SK-N-SH (cell line): ENCODE measurements around the gene TBC1D17. TPM values are rescaled to one million over a fixed set of nuclear protein-coding genes. Genes with fewer than 3 reads are reported as not detected.

Source experiments
- CTCF ChIA-PET: fragments of 300-600, 350-600 bp; formaldehyde crosslinking; extraction: SDS; loops from one replicate; lab custom pipeline; 2021; lab: Yijun Ruan, JAX
- POLR2A ChIA-PET: fragments of 350-600 bp; sonication (Branson Sonifier 250); formaldehyde crosslinking; extraction: SDS; loops from one replicate; lab custom pipeline; 2020; ENCODE audit warnings: antibody characterized with exemption, inconsistent platforms; lab: Yijun Ruan, JAX
- DNase-seq: peaks from one replicate; pipeline ENCODE4 v3.0.0; 2012
- H2AFZ ChIP-seq: fragments of 200-600 bp; sonication (generic); 2 replicates; pipeline ENCODE4 v1.8.1; 2016; ENCODE audit warnings: antibody characterized with exemption, mild to moderate bottlenecking, low read depth
- H3F3A ChIP-seq: fragments of 200-600 bp; sonication (generic); replicated peaks from 2 replicates; pipeline ENCODE3; 2016; ENCODE audit warnings: antibody characterized with exemption, mild to moderate bottlenecking; ENCODE audit not compliant: insufficient read depth
- H3K27ac ChIP-seq, 2 experiments: fragments of 200-500 bp in 1 of 2; fragments of 200-600 bp in 1 of 2; sonication (Bioruptor generic) in 1 of 2; sonication (generic), shearing (Covaris generic) in 1 of 2; 2 replicates each; pipeline versions ENCODE4 v1.5.1 to v1.6.1; 2014 to 2016; ENCODE audit warnings: low read depth in 2 of 2, inconsistent platforms in 1 of 2, low read length in 1 of 2, mild to moderate bottlenecking in 1 of 2, mixed read lengths in 1 of 2
- H3K27me3 ChIP-seq: fragments of 200-600 bp; sonication (generic), shearing (Covaris generic); 2 replicates; pipeline ENCODE4 v1.6.1; 2016; ENCODE audit warnings: mixed run types; ENCODE audit not compliant: insufficient read depth
- H3K36me3 ChIP-seq, 2 experiments: fragments of 200-500 bp in 1 of 2; fragments of 200-600 bp in 1 of 2; sonication (Bioruptor generic) in 1 of 2; sonication (generic) in 1 of 2; replicated peaks in 1 of 2; 2 replicates each; pipeline versions ENCODE3 to v1.5.1; 2014 to 2016; ENCODE audit warnings: low read length in 1 of 2, mild to moderate bottlenecking in 1 of 2; ENCODE audit not compliant: insufficient read depth in 2 of 2, control insufficient read depth in 1 of 2
- H3K4me1 ChIP-seq, 2 experiments: fragments of 200-500 bp in 1 of 2; fragments of 200-600 bp in 1 of 2; sonication (Bioruptor generic) in 1 of 2; sonication (generic), shearing (Covaris generic) in 1 of 2; 2 replicates each; pipeline versions ENCODE4 v1.5.1 to v1.6.1; 2014 to 2016; ENCODE audit warnings: low read depth in 1 of 2, low read length in 1 of 2, mixed run types in 1 of 2; ENCODE audit not compliant: insufficient read depth in 2 of 2, control insufficient read depth in 1 of 2
- H3K4me2 ChIP-seq: fragments of 200-600 bp; sonication (generic), shearing (Covaris generic); 2 replicates; pipeline ENCODE4 v1.6.1; 2017; ENCODE audit warnings: mixed run types
- H3K4me3 ChIP-seq, 2 experiments: fragments of 200-500 bp in 1 of 2; fragments of 200-600 bp in 1 of 2; sonication (Bioruptor generic) in 1 of 2; sonication (generic), shearing (Covaris generic) in 1 of 2; 2 replicates each; pipeline versions ENCODE4 v1.5.1 to v1.8.1; 2014 to 2016; ENCODE audit warnings: low read depth in 2 of 2, inconsistent platforms in 1 of 2, low read length in 1 of 2, mild to moderate bottlenecking in 1 of 2, mixed read lengths in 1 of 2, moderate library complexity in 1 of 2
- H3K79me2 ChIP-seq: fragments of 200-600 bp; sonication (generic); 2 replicates; pipeline ENCODE4 v1.8.1; 2017; ENCODE audit warnings: mild to moderate bottlenecking; ENCODE audit not compliant: insufficient read depth
- H3K9ac ChIP-seq: fragments of 200-600 bp; sonication (generic); 2 replicates; pipeline ENCODE4 v1.6.1; 2017; ENCODE audit warnings: mixed run types
- H3K9me2 ChIP-seq: fragments of 200-600 bp; sonication (generic); 2 replicates; pipeline ENCODE4 v1.6.1; 2017; ENCODE audit warnings: mixed run types
- H3K9me3 ChIP-seq: fragments of 200-600 bp; sonication (generic); 2 replicates; pipeline ENCODE4 v1.6.1; 2017; ENCODE audit warnings: mixed run types, mild to moderate bottlenecking, moderate library complexity
- H4K20me1 ChIP-seq: fragments of 200-600 bp; sonication (generic); 2 replicates; pipeline ENCODE4 v1.6.1; 2017; ENCODE audit warnings: mild to moderate bottlenecking, mixed run types; ENCODE audit not compliant: insufficient read depth
- CHD2 ChIP-seq: fragments of 150-350 bp; IDR thresholded peaks from 2 replicates; pipeline ENCODE4 v1.6.1; 2018; ENCODE audit warnings: low read length; ENCODE audit not compliant: partially characterized antibody
- GABPA ChIP-seq: IDR thresholded peaks from 2 replicates; pipeline ENCODE4 v1.4.0; 2012; ENCODE audit warnings: low read depth, mild to moderate bottlenecking
- GATA2 ChIP-seq: sonication (generic); formaldehyde crosslinking; IDR thresholded peaks from 2 replicates; pipeline ENCODE4 v1.5.0; 2020; ENCODE audit warnings: mild to moderate bottlenecking, missing genetic modification reagents
- JUND ChIP-seq: IDR thresholded peaks from 2 replicates; pipeline ENCODE4 v1.4.0; 2012
- MAX ChIP-seq: IDR thresholded peaks from 2 replicates; pipeline ENCODE4 v1.4.0; 2012; ENCODE audit warnings: low read depth
- MXI1 ChIP-seq: IDR thresholded peaks from 2 replicates; pipeline ENCODE4 v1.6.1; 2012; ENCODE audit warnings: mild to moderate bottlenecking, low read depth, low read length, improper control_type of control experiment
- NRF1 ChIP-seq: IDR thresholded peaks from 2 replicates; pipeline ENCODE4 v1.6.1; 2012; ENCODE audit warnings: low read depth, mild to moderate bottlenecking, low read length
- RAD21 ChIP-seq: IDR thresholded peaks from 2 replicates; pipeline ENCODE4 v1.6.1; 2012; ENCODE audit warnings: mild to moderate bottlenecking, low read length
- RCOR1 ChIP-seq: fragments of 150-350 bp; IDR thresholded peaks from 2 replicates; pipeline ENCODE4 v1.6.1; 2017; ENCODE audit warnings: antibody characterized with exemption, low read length
- REST ChIP-seq: IDR thresholded peaks from 2 replicates; pipeline ENCODE4 v1.6.1; 2012; ENCODE audit warnings: mild to moderate bottlenecking, low read depth, low read length, moderate library complexity
- RFX5 ChIP-seq: IDR thresholded peaks from 2 replicates; pipeline ENCODE4 v1.6.1; 2012; ENCODE audit warnings: mild to moderate bottlenecking, improper control_type of control experiment, low read length
- TAF1 ChIP-seq: IDR thresholded peaks from 2 replicates; pipeline ENCODE4 v1.6.1; 2012; ENCODE audit warnings: low read depth, mild to moderate bottlenecking, low read length, moderate library complexity, borderline replicate concordance
- USF1 ChIP-seq: IDR thresholded peaks from 2 replicates; pipeline ENCODE4 v1.4.0; 2012; ENCODE audit warnings: low read depth, borderline replicate concordance
- ZBTB33 ChIP-seq: IDR thresholded peaks from 2 replicates; pipeline ENCODE4 v1.4.0; 2012; ENCODE audit warnings: low read depth, borderline replicate concordance
- WGBS: methylation state at CpG from one replicate; pipeline ENCODE4 v1.1.6; 2017; ENCODE audit warnings: low lambda C conversion rate; 5-methylcytosine and 5-hydroxymethylcytosine counted together
- polyA plus RNA-seq, 3 experiments: library from polyadenylated mRNA; depleted of rRNA; stranded (reverse); fragments of >200 nt; gene quantifications; 2 replicates each; pipeline ENCODE4 v1.2.3, GENCODE V29; 2012

Gene TBC1D17
- polyA plus RNA-seq, 1 of the 3 experiments (the other 2 are of a cell fraction), result 28.3 TPM

- no peak for TF ChIP-seq GATA2
- no peak for TF ChIP-seq REST
- no peak for TF ChIP-seq JUND
- TF ChIP-seq, all 33 proteins: peak for 0
Measured at GRCh38 chr19:49863935-49864320, 13.6 kb upstream of the TBC1D17 start (continued).

GRCh38 chr19:49864890-49865289 is 12.6 kb upstream of the TBC1D17 start:
- Histone ChIP-seq H3K4me2 (peak overlapping the region; percentile 96), H3K79me2 (peaks cover 42% of the 10 kb centered on the region), H3K36me3 (peaks cover 25 to 42% of the 10 kb centered on the region in 2 experiments), H3K27ac (no peak overlapping the region), H3K27me3 (no peaks in the 10 kb centered on the region), H3F3A (peaks cover 26% of the 10 kb centered on the region), H3K4me3 (peak overlapping the region; percentile 20 to 91; a peak in 3 of 4 replicates), H3K4me1 (peaks cover 27 to 34% of the 10 kb centered on the region in 2 experiments; a peak in 3 of 4 replicates), H2AFZ (no peak overlapping the region), H3K9ac (no peak overlapping the region), H3K9me2 (no peaks in the 10 kb centered on the region), H4K20me1 (peaks cover 20% of the 10 kb centered on the region), H3K9me3 (no peaks in the 10 kb centered on the region)
- TF ChIP-seq RCOR1 (no peak), CHD2 (no peak), ZBTB33 (no peak), TAF1 (no peak), MAX (no peak), RFX5 (no peak), USF1 (no peak), GABPA (no peak), MXI1 (no peak), JUND (no peak), RAD21 (no peak), NRF1 (no peak)
- WGBS, result 83% methylated on average over 10 of the region's 13 CpGs
- no peak for DNase-seq
- POLR2A ChIA-PET, result interaction anchor here (0.6 to 2.6 kb wide), 4 partner anchors 10 to 174 kb away, joined by 3 to 25 read pairs (median 6); partner anchors contain the start of genes CPT1C, FUZ and PTOV1
- CTCF ChIA-PET, result interaction anchor here (1.1 to 3.4 kb wide), 3 partner anchors 11 to 193 kb away, joined by 3 to 20 read pairs (median 4); partner anchors contain the start of gene PTOV1
